ENCODE measurements around the gene SLC24A3. TPM values are rescaled to one million over a fixed set of nuclear protein-coding genes. Genes with fewer than 3 reads are reported as not detected.

SLC24A3 gene
- total and polyA plus RNA-seq, 2 of the 13 experiments (the other 11 are each of a cell fraction or from before 2014, with no cell fraction given): not detected

DNA sequence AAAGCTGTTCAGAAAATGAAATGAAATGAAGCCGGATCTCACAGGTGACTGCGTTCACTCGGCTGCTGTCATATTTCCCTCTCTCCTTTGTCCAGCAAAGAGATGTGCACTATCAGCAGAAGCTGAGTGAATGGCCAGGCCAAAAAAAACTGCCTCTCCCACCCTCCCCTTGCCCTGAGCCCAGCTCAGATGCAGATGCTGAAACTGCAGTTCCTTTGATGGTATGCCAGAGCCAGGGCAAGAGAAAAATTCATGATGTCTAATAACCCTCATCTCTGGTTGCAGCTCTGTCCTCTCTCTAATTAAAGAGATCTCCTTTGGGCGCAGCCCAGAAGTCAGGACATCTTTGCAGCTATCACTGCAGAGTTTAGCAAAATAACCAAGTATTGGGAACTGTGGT, 335.1 kb downstream of the SLC24A3 start:
- BruUV-seq (replicated peaks): no TSS peak
- no peak overlapping the region for H3K9ac ChIP-seq (ENCODE audit: insufficient read depth, low read depth, low read length)
- no peak overlapping the region for H3K4me3 ChIP-seq (replicated peaks in 1 of 3; ENCODE audit: insufficient read depth in 1 of 3, low read depth in 2 of 3, low read length in 3 of 3)
- intact Hi-C loops (cut with micrococcal nuclease; ENCODE audit: unreplicated experiment) (no loop called here), in situ Hi-C loops (cut with HindIII; ENCODE audit: extremely low pct_ligation_motif_present, low pct_unique_long_range_greater_than_20kb) (no loop called here)
- no peaks in the 10 kb centered on the region for H3K9me3 ChIP-seq (ENCODE audit: low read length)
- H3K27me3 ChIP-seq (ENCODE audit: control insufficient read depth in 1 of 2, insufficient read depth in 2 of 2, low read length in 2 of 2): peaks cover 0 to 16% of the 10 kb centered on the region in 2 experiments; a peak in 1 of 5 replicates
- WGBS (ENCODE audit: low lambda C conversion rate): 2% methylated on average over 4 of the region's 4 CpGs
- TF ChIP-seq SCMH1 (CRISPR knock-in tag; IDR thresholded peaks at IDR 0.05; ENCODE audit: borderline replicate concordance): no peak
- TF ChIP-seq MTF1 (CRISPR knock-in tag; IDR thresholded peaks at IDR 0.05): no peak
- TF ChIP-seq ZNF558 (CRISPR knock-in tag; IDR thresholded peaks at IDR 0.05; ENCODE audit: borderline replicate concordance): no peak
- no peak for TF ChIP-seq MAZ (IDR thresholded peaks at IDR 0.05; ENCODE audit: borderline replicate concordance, low read depth, low read length)
- no peak for TF ChIP-seq MAZ (CRISPR knock-in tag; IDR thresholded peaks at IDR 0.05; ENCODE audit: low read depth)
- no peak for TF ChIP-seq SIX1 (CRISPR knock-in tag; IDR thresholded peaks at IDR 0.05; ENCODE audit: borderline replicate concordance)
- TF ChIP-seq, protein P1, sequence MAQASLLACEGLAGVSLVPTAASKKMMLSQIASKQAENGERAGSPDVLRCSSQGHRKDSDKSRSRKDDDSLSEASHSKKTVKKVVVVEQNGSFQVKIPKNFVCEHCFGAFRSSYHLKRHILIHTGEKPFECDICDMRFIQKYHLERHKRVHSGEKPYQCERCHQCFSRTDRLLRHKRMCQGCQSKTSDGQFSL (CRISPR knock-in tag; IDR thresholded peaks at IDR 0.05): no peak
- H3K27ac ChIP-seq (ENCODE audit: extremely low read length, insufficient read depth, low read length): no peak overlapping the region
- H2AFZ ChIP-seq (ENCODE audit: low read length): no peak overlapping the region
- no peak overlapping the region for H3K4me2 ChIP-seq (ENCODE audit: low read depth, low read length)
- ChIA-PET CTCF (ENCODE audit: low intra/inter-chr PET ratio, low total read pairs) (no interaction called here), POLR2A (no interaction called here)
- DNase-seq (ENCODE audit: low spot score) (no peak), ATAC-seq (no peak), FAIRE-seq (no peak)
- H4K20me1 ChIP-seq (ENCODE audit: insufficient read depth, low read length): no peaks in the 10 kb centered on the region
- no peaks in the 10 kb centered on the region for H3K4me1 ChIP-seq (ENCODE audit: insufficient read depth, low read length)
- no peaks in the 10 kb centered on the region for H3K79me2 ChIP-seq (ENCODE audit: insufficient read depth, low read length)
- H3K36me3 ChIP-seq (replicated peaks in 1 of 2; ENCODE audit: control insufficient read depth in 1 of 2, insufficient read depth in 2 of 2, low read length in 2 of 2): no peaks in the 10 kb centered on the region

DNA sequence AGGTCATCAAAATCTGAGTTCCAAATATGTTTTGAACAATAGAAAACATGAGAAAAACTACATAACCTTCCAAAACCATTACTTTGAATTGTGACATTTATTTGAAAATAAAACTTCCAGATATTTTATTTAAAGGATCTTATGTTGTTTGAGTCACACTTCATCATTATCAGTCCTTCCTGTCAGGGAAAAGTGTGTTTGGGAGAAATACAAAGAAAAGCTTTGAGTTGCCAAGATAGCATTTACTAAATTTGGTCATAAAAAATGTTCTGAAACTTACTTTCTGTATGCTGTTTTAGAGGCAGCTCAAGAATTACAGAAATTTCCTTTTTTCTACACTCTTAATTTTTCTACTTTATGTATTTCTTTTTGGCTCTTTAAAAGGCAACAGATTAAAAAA, 337.5 kb downstream of the SLC24A3 start:
- CTCF ChIA-PET (ENCODE audit: low intra/inter-chr PET ratio, low total read pairs): no interaction called here
- POLR2A ChIA-PET: no interaction called here

More for the DNA sequence above, 337.5 kb downstream of the SLC24A3 start:
- BruUV-seq (replicated peaks): no TSS peak
- FAIRE-seq (no peak), ATAC-seq (no peak), DNase-seq (ENCODE audit: low spot score) (no peak)
- peaks cover 0 to 10% of the 10 kb centered on the region in 2 experiments; a peak in 1 of 5 replicates for H3K27me3 ChIP-seq (ENCODE audit: control insufficient read depth in 1 of 2, insufficient read depth in 2 of 2, low read length in 2 of 2)
- no peaks in the 10 kb centered on the region for H3K4me1 ChIP-seq (ENCODE audit: insufficient read depth, low read length)
- no peaks in the 10 kb centered on the region for H3K79me2 ChIP-seq (ENCODE audit: insufficient read depth, low read length)
- no peak overlapping the region for H3K4me2 ChIP-seq (ENCODE audit: low read depth, low read length)
- no peak for TF ChIP-seq ZNF430 (CRISPR knock-in tag; IDR thresholded peaks at IDR 0.05)
- no peak for TF ChIP-seq MATR3 (CRISPR knock-in tag; IDR thresholded peaks at IDR 0.05)
- no peak for TF ChIP-seq GATA4 (IDR thresholded peaks at IDR 0.05; ENCODE audit: borderline replicate concordance, low read depth)
- no peaks in the 10 kb centered on the region for H3K36me3 ChIP-seq (replicated peaks in 1 of 2; ENCODE audit: control insufficient read depth in 1 of 2, insufficient read depth in 2 of 2, low read length in 2 of 2)
- in situ Hi-C loops (cut with HindIII; ENCODE audit: extremely low pct_ligation_motif_present, low pct_unique_long_range_greater_than_20kb) (no loop called here), intact Hi-C loops (cut with micrococcal nuclease; ENCODE audit: unreplicated experiment) (no loop called here)
- H2AFZ ChIP-seq (ENCODE audit: low read length): no peak overlapping the region
- H4K20me1 ChIP-seq (ENCODE audit: insufficient read depth, low read length): no peaks in the 10 kb centered on the region
- H3K9ac ChIP-seq (ENCODE audit: insufficient read depth, low read depth, low read length): no peak overlapping the region
- H3K27ac ChIP-seq (ENCODE audit: extremely low read length, insufficient read depth, low read length): no peak overlapping the region
- no peaks in the 10 kb centered on the region for H3K9me3 ChIP-seq (ENCODE audit: low read length)
- no peak overlapping the region for H3K4me3 ChIP-seq (replicated peaks in 1 of 3; ENCODE audit: insufficient read depth in 1 of 3, low read depth in 2 of 3, low read length in 3 of 3)
